ENCODE data around the gene TNS1. TPM values are rescaled to one million over a fixed set of nuclear protein-coding genes. Genes with fewer than 3 reads are reported as not detected.

The TNS1 gene
- total RNA-seq, 1 donor from 2014 or later: 0.24 TPM

DNA sequence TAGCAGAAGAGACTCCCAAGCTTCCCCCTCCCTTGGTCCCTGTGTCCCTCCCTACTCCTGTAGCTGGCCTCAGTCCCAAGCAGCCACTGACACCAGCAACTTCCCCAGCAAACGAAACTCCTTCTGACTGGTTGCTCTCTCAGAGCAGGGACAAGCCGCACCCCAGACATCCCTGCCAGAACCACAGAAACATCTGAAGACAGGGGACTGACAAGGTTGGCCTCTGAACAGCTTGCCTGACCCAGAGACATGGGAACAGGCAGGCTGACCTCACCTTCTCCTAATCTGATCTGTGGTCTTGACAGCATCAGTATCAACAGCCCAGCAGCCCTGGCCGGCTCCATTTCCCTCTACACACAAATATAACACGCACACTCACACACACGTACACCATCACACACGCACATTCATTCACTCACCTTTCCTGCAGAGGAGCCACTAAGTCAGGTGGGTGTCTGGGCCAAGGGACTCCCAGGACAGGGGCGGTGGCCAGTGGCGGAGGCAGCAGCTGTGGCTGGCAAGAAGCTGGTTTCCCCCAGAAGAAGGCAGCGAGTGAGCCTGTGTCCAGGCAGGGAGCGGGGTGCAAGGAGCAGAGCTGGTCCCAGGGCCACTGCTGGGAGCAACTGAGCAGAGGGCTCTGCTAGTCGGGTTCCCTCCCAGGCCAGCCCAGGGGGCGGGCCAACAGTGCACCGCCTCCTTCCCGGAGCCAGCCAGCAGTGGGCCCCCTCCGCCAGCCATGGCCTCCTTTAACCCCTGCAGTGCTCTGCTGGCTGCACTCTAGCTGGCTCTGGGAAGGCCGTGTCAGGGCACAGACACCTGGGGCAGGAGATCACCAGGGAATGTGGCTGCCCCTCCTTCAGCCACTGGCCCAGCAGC, 59.1 kb downstream of the TNS1 start:
- H3K4me3 ChIP-seq: no peak overlapping the region

DNA sequence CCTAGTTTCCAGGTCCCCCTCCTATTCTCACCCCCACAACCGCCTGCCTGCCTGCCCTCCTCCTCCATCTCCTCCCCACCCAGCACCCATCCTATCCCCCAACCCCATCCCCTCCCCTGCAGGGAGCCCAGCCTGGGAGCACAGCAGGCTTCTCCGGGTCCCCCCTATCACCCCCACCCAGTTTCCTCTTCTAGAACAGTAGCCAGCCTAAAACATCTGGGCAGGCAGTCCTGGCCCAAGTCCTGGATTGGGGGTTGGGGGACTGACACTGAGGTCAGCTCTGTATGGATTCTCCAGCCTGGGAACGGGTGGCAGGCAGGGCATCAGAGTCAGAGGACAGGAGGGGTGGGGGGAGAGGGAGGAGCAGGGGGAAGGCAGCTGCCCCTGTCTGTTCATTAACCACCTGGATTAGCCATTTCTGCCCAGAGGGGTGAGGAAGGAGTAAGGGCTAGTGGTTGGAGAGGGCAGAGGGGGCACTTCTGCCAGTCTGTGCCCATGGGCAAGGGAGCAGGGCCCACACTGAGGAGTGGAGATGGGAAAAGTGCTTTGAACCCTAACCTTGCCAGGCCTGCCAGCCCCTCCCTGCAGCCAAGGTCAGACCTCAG, 60.0 kb downstream of the TNS1 start:
- H3K4me1 ChIP-seq: peaks cover 9% of the 10 kb centered on the region
- H3K4me3 Mint-ChIP-seq: no peak overlapping the region
- H3K79me2 ChIP-seq (ENCODE audit: low read depth): no peaks in the 10 kb centered on the region
- no peak overlapping the region for H3K9ac ChIP-seq
- no peak overlapping the region for H3K27ac Mint-ChIP-seq
- H2AFZ ChIP-seq (replicated peaks): no peak overlapping the region
- H3K4me1 Mint-ChIP-seq: peaks cover 21% of the 10 kb centered on the region
- H3K9me3 ChIP-seq (ENCODE audit: low read depth): no peaks in the 10 kb centered on the region
- no peak for TF ChIP-seq EZH2phosphoT487 (IDR thresholded peaks at IDR 0.05)
- TF ChIP-seq, protein P1, sequence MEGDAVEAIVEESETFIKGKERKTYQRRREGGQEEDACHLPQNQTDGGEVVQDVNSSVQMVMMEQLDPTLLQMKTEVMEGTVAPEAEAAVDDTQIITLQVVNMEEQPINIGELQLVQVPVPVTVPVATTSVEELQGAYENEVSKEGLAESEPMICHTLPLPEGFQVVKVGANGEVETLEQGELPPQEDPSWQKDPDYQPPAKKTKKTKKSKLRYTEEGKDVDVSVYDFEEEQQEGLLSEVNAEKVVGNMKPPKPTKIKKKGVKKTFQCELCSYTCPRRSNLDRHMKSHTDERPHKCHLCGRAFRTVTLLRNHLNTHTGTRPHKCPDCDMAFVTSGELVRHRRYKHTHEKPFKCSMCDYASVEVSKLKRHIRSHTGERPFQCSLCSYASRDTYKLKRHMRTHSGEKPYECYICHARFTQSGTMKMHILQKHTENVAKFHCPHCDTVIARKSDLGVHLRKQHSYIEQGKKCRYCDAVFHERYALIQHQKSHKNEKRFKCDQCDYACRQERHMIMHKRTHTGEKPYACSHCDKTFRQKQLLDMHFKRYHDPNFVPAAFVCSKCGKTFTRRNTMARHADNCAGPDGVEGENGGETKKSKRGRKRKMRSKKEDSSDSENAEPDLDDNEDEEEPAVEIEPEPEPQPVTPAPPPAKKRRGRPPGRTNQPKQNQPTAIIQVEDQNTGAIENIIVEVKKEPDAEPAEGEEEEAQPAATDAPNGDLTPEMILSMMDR (IDR thresholded peaks at IDR 0.05): no peak
- H4K20me1 ChIP-seq (ENCODE audit: low read depth): no peaks in the 10 kb centered on the region
- no peaks in the 10 kb centered on the region for H3K27me3 ChIP-seq
- peaks cover 7% of the 10 kb centered on the region for H3K27me3 Mint-ChIP-seq (ENCODE audit: insufficient read depth, low read depth)
- H3K4me2 ChIP-seq: no peak overlapping the region
- no peak overlapping the region for H3K4me3 ChIP-seq
- no peaks in the 10 kb centered on the region for H3F3A ChIP-seq (ENCODE audit: low read depth)
- H3K36me3 ChIP-seq: no peaks in the 10 kb centered on the region
- H3K27ac ChIP-seq: no peak overlapping the region
- H3K9me3 Mint-ChIP-seq: no peaks in the 10 kb centered on the region
- DNase-seq (ENCODE audit: low spot score): no peak
- no peaks in the 10 kb centered on the region for H3K36me3 Mint-ChIP-seq

More for the DNA sequence above, 59.1 kb downstream of the TNS1 start:
- peak; percentile 85 for DNase-seq (ENCODE audit: low spot score)
- Histone ChIP-seq H3K79me2 (ENCODE audit: low read depth) (no peaks in the 10 kb centered on the region), H3K4me2 (peak overlapping the region; percentile 59), H2AFZ (replicated peaks) (no peak overlapping the region), H3F3A (ENCODE audit: low read depth) (no peaks in the 10 kb centered on the region), H4K20me1 (ENCODE audit: low read depth) (no peaks in the 10 kb centered on the region), H3K4me1 (peaks cover 9% of the 10 kb centered on the region), H3K9me3 (ENCODE audit: low read depth) (no peaks in the 10 kb centered on the region), H3K27me3 (no peaks in the 10 kb centered on the region), H3K9ac (no peak overlapping the region), H3K27ac (no peak overlapping the region), H3K36me3 (no peaks in the 10 kb centered on the region)
- Mint-ChIP-seq H3K27ac (peak overlapping the region; percentile 76), H3K9me3 (no peaks in the 10 kb centered on the region), H3K4me3 (peak overlapping the region; percentile 10), H3K4me1 (peaks cover 26% of the 10 kb centered on the region), H3K27me3 (ENCODE audit: insufficient read depth, low read depth) (peaks cover 7% of the 10 kb centered on the region), H3K36me3 (no peaks in the 10 kb centered on the region)
- TF ChIP-seq EZH2phosphoT487 (IDR thresholded peaks at IDR 0.05) (no peak), EZH2 (IDR thresholded peaks at IDR 0.05) (no peak)
- TF ChIP-seq, protein P1 (IDR thresholded peaks at IDR 0.05): peak; percentile 38

DNA sequence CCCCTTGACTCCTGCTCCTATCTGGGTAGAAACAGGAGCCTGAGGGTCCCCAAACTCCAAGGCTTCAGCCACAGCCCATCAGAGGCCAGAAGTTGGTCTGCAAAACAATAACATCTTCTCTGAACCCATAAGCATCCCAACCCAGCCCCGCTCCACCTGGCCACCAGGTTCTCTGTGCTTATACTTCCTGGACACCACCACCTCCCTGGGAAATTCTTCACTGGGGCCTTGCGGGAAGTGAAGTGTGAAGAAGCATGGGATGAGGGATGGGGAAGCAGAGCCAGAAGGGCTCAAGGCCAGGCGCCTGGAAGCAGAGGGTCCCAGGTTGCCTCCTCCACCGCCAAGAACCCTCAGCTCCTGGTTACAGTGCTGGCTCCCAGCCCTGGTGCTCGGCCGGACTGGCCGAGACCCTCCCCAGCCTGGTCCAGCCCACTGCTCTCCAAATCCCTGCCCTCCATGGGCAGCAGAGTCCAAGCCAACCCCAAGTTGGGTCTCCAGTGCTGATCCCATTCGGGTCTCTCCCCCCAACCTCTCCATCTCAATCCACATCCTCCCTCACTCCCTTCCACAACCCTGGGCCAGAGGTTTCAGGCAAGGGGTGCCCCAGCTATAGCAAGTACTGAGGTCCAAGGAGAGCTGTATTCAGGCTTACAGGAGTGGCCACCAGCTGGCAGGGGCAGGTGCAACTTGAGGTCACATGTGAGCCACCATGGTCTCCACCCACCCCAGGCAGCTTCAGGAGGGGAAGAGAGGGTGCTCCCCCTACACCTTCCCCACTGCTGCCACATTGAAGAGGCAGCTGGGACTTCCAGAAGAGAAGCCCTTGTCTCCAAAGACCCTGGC, 60.7 kb downstream of the TNS1 start:
- no peak for DNase-seq (ENCODE audit: low spot score)
- no peaks in the 10 kb centered on the region for H3K36me3 Mint-ChIP-seq
- no peaks in the 10 kb centered on the region for H3F3A ChIP-seq (ENCODE audit: low read depth)
- no peak overlapping the region for H3K9ac ChIP-seq
- no peaks in the 10 kb centered on the region for H4K20me1 ChIP-seq (ENCODE audit: low read depth)
- no peaks in the 10 kb centered on the region for H3K27me3 ChIP-seq
- no peak overlapping the region for H3K4me2 ChIP-seq
- no peak overlapping the region for H2AFZ ChIP-seq (replicated peaks)
- no peaks in the 10 kb centered on the region for H3K9me3 Mint-ChIP-seq
- H3K27ac ChIP-seq: no peak overlapping the region
- H3K4me3 ChIP-seq: no peak overlapping the region
- peaks cover 6% of the 10 kb centered on the region for H3K4me1 ChIP-seq
- no peak overlapping the region for H3K4me3 Mint-ChIP-seq
- H3K27ac Mint-ChIP-seq: no peak overlapping the region
- TF ChIP-seq EZH2phosphoT487 (IDR thresholded peaks at IDR 0.05) (no peak), EZH2 (IDR thresholded peaks at IDR 0.05) (no peak)
- TF ChIP-seq, protein P1 (IDR thresholded peaks at IDR 0.05): no peak
- no peaks in the 10 kb centered on the region for H3K36me3 ChIP-seq
- H3K79me2 ChIP-seq (ENCODE audit: low read depth): no peaks in the 10 kb centered on the region
- H3K4me1 Mint-ChIP-seq: peaks cover 15% of the 10 kb centered on the region
- no peaks in the 10 kb centered on the region for H3K9me3 ChIP-seq (ENCODE audit: low read depth)
- H3K27me3 Mint-ChIP-seq (ENCODE audit: insufficient read depth, low read depth): peaks cover 7% of the 10 kb centered on the region
